EH (cell line): ENCODE data around the gene IGFBP3.

Experiments used
- DNase-seq: peaks from one replicate; pipeline ENCODE4 v3.0.0-alpha.2; 2015; ENCODE audit warnings: low read depth

IGFBP3 gene

GRCh38 chr7:45872116-45873034, 48.7 kb downstream of the IGFBP3 start:
- no peak for DNase-seq

- peak; percentile 73 for DNase-seq
Observed at GRCh38 chr7:45869426-45869825, 51.6 kb downstream of the IGFBP3 start.

- no peak for DNase-seq
Observed at GRCh38 chr7:45867471-45867870, 53.6 kb downstream of the IGFBP3 start.

- DNase-seq: peak; percentile 41
Observed at GRCh38 chr7:45865594-45866410, 55.3 kb downstream of the IGFBP3 start.

GRCh38 chr7:45863715-45864114, 57.4 kb downstream of the IGFBP3 start:
- DNase-seq: no peak
